ENCODE measurements around the gene SLX4.

GRCh38 chr16:3564130-3564888 is 47.1 kb downstream of the SLX4 start:
- TF ChIP-seq POLR2A (IDR thresholded peaks at IDR 0.05; ENCODE audit: low read depth, low read length) (no peak), POLR2AphosphoS5 (IDR thresholded peaks at IDR 0.05; ENCODE audit: low read depth, low read length) (no peak), TAF1 (IDR thresholded peaks at IDR 0.05; ENCODE audit: low read depth, low read length) (no peak), SPI1 (IDR thresholded peaks at IDR 0.05; ENCODE audit: low read depth, low read length) (no peak), PAX5 (IDR thresholded peaks at IDR 0.05; ENCODE audit: insufficient read depth, low read length, severe bottlenecking) (no peak), POU2F2 (IDR thresholded peaks at IDR 0.05; ENCODE audit: low read depth, low read length) (no peak)
